HT-29 (cell line): ENCODE measurements around the gene STK24. TPM values are rescaled to one million over a fixed set of nuclear protein-coding genes. Genes with fewer than 3 reads are reported as not detected.

Source experiments
- DNase-seq: peaks from one replicate; pipeline ENCODE4 v3.0.0-alpha.2; 2015; ENCODE audit warnings: low spot score
- total RNA-seq: library from RNA; depleted of rRNA; stranded (reverse); fragments of >200 nt; shearing (Covaris generic); gene quantifications from 2 replicates; pipeline ENCODE4 v1.2.3, GENCODE V29; 2014; rRNA removed

STK24 gene
- total RNA-seq, 1 experiment from 2014 or later, result 113 TPM

GRCh38 chr13:98411617-98412265 is 165.2 kb downstream of the STK24 start:
- no peak for DNase-seq

DNA sequence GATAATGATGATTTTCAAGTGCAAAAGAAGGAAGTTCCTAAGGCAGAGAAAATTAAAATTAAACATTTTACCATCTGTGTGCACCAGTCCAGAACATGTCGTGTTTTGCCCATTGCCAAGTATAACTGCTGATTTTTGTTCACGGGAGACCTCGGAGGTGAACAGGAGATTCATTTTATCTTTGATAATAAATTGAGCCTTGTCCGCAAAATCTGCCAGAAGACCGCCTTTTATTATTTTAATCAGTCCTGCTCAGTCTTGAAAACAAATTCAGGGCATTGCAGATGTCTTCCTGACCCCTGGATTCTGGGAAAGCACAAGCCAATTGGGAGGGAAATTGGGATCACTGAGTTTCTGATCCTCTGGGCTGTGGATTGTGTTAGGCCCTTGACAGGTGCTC is 165.9 kb downstream of the STK24 start:
- DNase-seq, result no peak

DNA sequence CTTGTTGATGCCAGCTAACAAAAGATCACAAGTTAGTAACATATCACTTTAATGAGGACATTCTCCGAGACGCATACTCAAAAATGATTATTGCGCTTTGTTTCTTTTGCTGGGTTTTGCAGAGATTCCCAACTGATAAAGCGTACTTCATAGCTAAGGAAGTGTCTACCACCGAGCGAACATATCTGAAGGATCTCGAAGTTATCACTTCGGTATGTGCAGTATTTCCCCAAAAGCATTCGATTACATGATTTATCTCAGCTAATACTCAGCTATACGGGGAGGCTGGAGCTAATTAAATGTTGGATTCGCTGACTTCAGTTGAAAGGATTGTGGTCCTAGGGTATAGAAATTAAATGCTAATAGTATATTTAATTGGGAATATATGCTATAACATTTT is 166.3 kb downstream of the STK24 start:
- no peak for DNase-seq

DNA sequence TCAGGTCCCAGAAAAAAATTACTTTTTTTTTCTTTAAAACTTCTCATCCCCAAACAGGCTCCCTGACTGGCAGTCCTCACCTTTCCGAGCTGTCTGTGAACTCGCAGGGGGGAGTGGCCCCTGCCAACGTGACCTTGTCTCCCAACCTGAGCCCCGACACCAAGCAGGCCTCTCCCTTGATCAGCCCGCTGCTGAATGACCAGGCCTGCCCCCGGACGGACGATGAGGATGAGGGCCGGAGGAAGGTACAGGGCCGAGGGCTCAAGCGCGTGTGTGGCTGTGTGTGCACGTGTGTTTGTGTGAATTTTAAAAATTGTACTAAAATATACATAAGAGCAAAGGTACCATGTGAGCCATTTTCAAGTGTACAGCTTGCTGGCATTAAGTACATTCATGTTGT is 167.6 kb downstream of the STK24 start:
- DNase-seq, result no peak

- DNase-seq, result no peak
Measured at GRCh38 chr13:98407575-98407974, 169.3 kb downstream of the STK24 start.

DNA sequence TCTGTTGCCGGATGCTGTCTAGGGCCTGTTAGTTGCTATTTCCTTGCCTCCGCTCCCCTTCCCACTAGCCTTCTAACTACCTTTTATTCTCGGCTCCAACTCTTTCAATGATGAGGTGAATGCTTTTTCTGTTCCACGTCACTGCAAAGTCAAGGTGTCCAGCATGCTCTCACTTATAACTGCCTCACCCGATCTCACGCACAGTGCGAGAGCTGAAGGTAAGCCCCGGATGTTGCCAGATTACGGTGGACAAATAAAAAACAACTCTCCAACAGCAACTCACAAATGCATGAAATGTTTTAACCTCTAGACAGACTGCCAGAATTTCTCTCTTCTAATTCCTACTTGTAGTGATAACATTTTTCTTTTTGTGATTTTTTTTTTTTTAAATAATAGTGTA is 169.9 kb downstream of the STK24 start:
- DNase-seq, result no peak

DNA sequence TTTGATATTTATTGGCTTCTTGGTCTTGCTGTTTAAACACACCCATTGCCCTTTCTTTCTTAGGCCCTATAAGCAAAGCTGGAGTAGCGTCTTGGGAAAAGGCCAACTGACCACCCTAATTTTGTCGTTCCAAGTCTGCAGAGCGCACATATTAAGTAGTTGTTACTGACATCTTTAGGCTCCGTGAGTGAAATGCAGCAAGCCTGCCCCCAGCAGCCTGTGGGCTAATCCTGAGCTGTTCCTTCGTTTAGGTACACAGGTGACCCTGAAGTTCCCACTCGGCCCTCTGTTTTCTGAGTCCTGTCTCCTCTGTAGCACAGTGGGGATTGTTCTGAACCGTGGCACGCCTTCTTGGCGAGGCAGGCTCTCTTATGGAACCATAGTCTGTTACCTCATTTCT is 170.5 kb downstream of the STK24 start:
- no peak for DNase-seq

GRCh38 chr13:98405690-98406344 is 171.1 kb downstream of the STK24 start:
- no peak for DNase-seq

DNA sequence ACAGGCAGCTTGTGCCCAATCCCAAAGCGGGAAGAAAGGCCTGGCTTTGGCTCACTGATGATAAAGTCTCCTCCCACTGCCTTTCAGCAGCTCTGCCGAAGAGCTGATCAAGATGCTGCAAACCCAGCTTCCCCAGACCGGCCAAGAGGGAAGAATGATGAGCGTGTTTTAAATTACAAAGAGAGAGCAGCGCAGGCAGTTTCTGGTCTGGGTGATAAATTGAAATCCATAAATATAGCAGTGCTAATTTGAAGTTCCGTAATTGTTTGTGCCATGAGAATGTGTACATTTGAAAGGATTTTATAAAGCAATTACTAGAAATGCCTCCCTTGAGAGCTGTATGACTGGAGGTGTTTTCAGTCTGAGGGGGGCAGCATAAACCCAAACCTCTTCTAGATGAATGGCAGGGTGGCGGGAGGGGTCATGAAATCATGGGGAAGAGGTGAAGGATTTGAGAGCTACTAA is 171.8 kb downstream of the STK24 start:
- no peak for DNase-seq

- no peak for DNase-seq
Measured at GRCh38 chr13:98403076-98403475, 173.8 kb downstream of the STK24 start.

GRCh38 chr13:98401934-98402333 is 175.0 kb downstream of the STK24 start:
- DNase-seq, result no peak

DNA sequence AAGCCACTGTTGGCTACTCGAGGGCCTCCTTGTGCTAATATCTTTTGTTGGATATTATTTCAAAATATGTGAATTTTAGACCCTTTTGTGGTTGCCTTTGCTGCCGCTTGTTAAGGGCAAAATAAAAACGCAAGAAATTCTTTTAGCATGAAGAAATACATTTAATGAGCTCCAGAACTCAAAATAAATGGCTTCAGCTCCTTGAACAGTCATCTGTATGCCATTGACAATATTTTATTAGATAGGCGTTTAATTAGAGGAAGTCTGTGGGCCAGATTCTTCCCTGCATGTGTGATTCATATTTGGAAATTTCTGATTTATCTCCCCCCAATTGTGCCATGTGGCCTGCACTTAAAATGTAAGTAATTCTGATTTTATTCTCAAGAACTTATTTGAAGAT is 177.2 kb downstream of the STK24 start:
- no peak for DNase-seq

- no peak for DNase-seq
Measured at GRCh38 chr13:98398581-98398980, 178.3 kb downstream of the STK24 start.

DNA sequence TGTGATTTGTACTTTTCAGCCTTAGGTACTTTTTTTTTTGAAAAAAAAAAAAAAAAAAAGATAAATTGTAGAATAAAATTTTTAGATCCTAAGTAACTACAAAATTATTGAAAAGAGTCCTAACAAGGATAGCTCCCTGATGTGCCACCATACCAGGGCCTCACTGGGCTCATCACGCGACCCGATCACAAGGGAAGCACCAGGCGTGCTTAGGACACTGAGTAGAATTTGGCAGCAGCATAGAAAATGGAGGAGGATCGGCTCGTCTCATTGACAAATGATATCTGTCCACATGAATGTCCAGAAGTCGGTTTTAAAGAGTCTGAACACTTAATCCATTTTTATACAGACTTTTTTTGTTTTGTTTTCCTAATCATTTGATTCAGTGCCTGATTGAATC is 179.0 kb downstream of the STK24 start:
- DNase-seq, result no peak

GRCh38 chr13:98397221-98397620 is 179.7 kb downstream of the STK24 start:
- DNase-seq, result no peak

- DNase-seq, result no peak
Measured at GRCh38 chr13:98396071-98396710, 180.7 kb downstream of the STK24 start.

Other genes with a start within 250 kb of the STK24 start
- not detected in 2 replicates for gene SLC15A1, start 175.6 kb upstream of the STK24 start, total RNA-seq